Anterior cingulate cortex (tissue), 58 donors: ENCODE data around the gene TDP2.

Source experiments
- DNase-seq, 58 donors: peaks; one replicate each; lab custom pipeline; 2025; lab: John Stamatoyannopoulos, UW

TDP2 gene

DNA sequence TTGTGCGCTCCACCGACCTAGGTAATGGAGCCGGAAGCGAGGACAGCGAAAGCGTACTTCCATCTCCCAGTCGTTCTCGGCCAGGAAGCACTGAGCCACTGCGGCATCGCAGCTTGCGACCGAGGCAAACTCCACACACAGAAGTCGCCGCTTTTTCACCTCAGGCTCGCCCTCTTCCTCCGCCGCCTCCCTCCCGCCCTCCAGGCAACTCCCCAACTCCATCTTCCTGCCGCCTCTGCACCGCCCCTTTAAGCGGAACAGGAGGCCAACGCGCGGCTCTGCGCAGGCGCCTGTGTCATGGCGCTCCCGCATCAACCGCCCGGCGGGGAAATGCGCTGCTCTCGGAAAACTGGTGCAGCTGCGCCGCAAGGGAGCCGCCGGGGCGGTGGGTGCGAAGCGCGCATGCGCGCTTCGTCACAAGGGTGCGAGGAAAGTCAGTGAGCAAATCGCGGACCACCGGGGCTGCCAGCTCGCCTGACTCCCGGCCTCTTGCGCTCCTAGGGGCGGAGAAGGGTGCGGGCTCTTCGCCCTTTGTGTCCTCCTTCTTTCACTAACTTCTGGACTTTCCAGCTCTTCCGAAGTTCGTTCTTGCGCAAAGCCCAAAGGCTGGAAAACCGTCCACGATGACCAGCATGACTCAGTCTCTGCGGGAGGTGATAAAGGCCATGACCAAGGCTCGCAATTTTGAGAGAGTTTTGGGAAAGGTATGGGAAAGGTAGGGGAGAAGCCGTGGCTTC is at the start of gene TDP2, which contains the start of gene ACOT13:
Gene TDP2 (minus strand): TSS at position 259 of the 737 bp plus-strand sequence. CDS start 37 bp downstream, at position 222.
Gene ACOT13 (plus strand): TSS at position 437 of the 737 bp plus-strand sequence. CDS start 187 bp downstream, at position 624.
- peak; percentile 66 to 96 (median 92) for DNase-seq

GRCh38 chr6:24710519-24711303 is 44.0 kb upstream of the TDP2 start:
- no peak for DNase-seq

- DNase-seq = no peak
Observed at GRCh38 chr6:24709014-24709711, 42.5 kb upstream of the TDP2 start.

DNA sequence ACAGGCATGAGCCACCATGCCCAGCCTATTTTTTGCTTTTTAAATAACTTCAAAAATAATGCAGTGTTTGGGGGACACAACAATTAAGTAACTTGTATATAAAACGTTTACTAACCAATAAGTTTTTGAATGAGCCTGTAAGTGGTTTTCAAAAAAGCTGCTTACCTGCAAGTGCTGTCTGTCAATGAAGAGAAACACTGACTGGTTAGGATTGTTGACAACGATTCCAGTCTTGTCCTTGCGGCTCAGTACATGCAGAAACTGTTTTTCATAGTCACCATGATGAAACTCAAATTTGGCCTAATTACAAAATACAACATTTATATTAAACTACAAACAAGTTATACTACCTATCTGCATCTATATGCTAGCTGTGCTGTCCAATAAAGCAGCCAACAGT is 41.9 kb upstream of the TDP2 start:
- no peak for DNase-seq

DNA sequence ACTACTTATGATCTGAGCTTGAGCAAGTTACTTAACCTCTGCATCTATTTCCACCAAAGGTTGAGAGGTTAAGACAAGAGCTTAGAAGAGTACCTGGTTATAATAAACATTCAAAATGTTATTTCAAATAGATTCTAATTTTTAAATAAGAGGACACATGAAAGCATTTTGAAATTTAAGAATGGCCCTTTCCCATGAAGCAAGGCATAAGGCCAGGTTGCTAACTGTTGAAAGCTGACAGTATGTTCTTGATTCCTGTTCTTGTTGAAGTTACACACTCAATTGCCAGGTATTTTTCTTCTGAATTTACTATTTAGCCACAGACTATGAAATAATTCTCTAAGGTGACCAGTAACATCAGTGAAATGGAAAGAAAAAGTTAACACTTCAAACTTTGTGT is 37.8 kb upstream of the TDP2 start:
- no peak for DNase-seq

DNA sequence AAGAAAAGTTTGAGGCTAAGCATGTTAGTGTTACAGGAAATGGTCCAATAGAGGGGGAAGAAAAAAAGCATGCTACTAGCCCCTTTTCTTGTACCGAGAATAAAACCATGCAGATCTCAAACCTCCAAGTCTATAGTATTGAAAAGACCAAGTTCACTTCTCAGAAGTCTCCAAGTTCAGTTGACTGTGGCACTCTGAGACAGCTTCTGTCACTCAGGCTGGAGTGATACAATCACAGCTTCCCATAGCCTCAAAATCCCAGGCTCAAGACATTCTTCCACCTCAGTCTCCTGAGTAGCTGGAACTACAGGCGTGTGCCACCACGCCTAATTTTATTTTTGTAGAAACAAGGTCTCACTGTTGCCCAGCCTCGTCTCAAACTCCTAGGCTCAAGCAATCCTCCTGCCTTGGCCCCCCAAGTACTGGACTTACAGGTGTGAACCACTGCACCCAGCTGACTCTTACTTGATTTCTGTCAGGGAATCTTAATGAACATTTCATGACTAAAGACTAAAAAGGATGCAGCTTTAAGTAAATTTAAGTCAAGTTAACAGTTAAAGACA is 36.1 kb upstream of the TDP2 start:
- DNase-seq = no peak

DNA sequence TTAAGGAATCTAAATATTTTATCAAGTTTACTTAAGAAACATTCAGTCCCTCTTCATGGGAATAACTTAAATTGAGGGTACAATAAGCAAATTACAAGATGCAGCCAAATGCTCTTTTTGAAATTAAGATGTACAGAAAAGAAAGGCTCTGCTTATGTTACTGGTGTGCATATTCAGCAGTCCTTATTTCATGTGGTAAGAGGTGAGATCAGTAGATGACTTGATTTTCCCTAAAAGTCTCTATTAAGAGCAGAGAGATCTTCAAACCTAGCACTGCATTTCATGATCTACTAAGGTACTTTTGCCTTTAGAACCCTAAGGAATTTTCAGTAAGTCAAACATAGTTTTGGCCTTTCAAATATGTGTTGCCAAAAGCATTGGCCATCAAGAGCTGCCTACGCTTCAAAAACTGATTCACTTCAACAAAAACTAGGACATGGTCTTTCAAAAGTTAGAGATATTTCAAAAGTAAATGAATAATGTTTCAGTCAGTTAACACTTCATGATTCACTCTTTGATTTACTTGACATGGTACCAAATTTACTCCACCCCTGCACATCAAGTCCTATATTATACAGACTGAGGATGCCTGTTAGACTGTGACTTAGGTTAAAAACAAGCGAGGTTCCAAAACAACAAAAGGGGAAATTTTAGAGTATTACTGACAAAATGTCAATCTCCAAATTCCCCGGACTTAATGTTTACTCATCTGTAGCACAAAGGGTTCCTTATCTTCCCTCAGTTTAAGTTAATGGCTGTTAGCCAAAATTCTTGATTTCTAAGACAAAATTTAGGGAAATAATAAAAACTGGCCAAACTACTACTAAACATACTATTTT is 33.0 kb upstream of the TDP2 start:
- no peak for DNase-seq

- DNase-seq = no peak
Observed at GRCh38 chr6:24696097-24696496, 29.4 kb upstream of the TDP2 start.

GRCh38 chr6:24695635-24696034 is 28.9 kb upstream of the TDP2 start:
- peak in 8 of 58 donors; percentile 1 to 17 (median 6) for DNase-seq

DNA sequence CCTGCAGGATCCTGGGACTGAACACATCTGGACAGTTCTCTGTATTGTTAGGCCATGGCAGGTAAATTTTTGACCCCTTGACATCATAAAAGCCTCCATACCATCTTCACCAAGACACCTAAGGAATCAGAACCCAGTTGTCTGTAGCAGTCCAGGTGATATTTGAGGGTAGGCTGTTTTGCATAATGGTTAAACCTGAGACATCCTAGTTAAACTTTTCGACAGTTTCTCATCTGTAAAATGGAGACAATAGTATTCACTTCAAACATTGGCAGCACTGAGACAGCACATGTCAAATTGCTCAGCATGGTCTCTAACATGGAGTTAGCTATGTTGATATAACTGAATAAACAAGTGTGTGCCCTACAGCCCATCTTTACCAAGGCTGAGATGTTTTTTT is 27.5 kb upstream of the TDP2 start:
- DNase-seq = no peak

DNA sequence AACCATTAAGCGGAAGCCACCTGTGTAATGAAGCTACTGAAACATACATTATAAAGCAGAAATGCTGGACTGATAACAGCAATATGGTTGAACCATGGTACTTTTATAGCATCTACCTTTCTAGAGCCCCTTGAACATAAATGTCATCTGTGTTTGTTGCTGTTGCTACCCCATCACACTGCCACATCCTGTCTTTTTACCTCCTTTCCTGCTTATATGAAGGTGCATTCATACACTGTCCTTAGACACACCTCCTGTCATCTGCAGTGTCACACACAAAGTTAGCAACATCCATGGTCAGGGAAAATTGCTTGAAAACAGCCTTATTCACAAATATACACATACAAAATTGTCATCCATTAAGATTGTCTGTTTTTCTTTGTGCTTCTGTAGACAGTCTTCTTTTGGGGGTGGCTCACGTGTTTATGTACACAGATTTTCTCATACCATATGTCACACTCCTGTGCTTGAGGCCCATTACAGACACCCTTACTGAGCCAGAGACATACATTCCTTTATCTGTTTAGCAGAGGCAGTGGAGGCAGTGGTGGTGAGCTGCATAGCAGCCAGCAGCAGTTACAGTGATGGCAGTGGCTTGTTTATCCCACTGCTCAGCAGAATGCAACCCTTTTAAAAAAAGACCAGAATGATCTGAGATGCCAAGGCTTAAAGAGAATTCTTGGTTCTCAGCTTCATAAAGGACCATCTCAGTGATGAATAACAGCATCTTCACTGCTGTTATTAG is 26.3 kb upstream of the TDP2 start:
- DNase-seq = peak in 2 of 58 donors; percentile 3 to 23

- DNase-seq = no peak
Observed at GRCh38 chr6:24692415-24692814, 25.7 kb upstream of the TDP2 start.

DNA sequence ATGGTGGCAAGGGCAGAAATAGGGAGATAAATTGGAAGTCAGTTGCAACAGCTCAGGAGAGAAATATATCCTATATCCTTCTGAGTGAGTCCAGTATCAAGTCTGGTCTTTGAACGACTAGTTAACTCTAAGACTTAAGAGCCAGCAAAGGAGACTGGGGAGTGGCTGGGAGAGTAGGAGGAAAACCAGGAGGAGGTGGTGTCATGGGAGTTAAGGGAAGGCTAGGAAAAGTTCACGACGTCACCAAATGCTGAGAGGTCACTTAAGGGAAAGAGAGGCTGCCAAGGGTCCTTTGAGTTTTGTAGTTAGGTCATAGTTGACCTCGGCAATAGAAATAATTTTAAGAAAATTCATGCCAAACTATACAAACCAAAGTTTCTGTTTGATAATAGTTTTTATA is 25.3 kb upstream of the TDP2 start:
- no peak for DNase-seq

GRCh38 chr6:24691550-24691949 is 24.9 kb upstream of the TDP2 start:
- no peak for DNase-seq

DNA sequence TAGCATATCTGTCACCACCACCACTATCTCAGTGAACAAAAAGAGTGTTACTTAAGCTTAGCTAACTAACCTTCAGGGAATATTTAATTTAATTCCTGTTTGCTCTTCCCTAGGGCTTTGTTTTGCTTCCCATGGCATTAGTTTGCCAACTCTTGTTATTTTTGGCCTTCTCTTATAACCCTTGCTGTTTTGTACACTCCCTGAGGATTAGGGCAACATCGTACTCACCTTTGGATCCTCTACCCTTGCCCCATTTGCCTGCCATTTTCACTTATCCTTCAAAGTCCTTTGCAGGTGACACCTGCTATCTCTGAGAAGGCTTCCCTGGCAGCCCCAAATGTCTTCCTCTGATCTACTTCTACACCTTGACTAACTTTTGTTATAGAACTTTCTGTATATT is 23.9 kb upstream of the TDP2 start:
- no peak for DNase-seq

GRCh38 chr6:24689964-24690363 is 23.3 kb upstream of the TDP2 start:
- DNase-seq = no peak

DNA sequence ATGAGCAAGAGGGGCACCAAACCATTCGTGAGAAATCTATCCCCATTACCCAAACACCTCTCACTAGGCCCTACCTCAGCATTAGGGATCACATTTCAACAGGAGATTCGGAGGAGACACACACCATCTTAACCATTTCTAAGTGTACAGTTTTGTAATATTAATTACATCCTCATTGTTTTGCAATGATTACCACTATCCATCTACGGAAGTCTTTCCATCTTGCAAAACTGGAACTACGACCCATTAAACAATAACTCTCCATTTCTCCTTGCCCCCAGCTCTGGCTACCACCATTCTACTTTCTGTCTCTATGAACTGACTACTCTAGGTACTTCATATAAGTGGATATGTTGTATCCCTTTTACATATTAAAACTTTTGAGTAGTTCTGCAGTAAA is 20.2 kb upstream of the TDP2 start:
- DNase-seq = no peak

DNA sequence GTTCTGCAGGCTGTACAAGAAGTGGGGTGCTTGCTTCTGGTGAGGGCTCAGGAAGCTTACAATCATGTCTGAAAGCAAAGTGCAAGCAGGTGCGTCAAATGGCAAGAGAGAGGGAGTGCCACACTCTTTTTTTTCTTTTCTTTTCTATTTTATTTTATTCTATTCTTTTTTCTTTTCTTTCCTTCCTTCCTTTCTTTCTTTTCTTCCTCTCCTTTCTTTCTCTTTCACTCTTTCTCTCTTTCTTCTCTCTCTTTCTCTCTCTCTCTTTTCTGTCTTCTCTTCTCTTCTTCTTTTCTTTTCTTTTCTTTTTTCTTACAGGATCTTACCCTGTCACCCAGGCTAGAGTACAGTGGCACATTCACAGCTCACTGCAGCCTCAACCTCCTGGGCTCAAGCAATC is 19.7 kb upstream of the TDP2 start:
- DNase-seq = no peak
